Liver (tissue), 9 donors: Measurements from ENCODE around the gene BGN. TPM values are rescaled to one million over a fixed set of nuclear protein-coding genes. Genes with fewer than 3 reads are reported as not detected.

Experiments used
- DNase-seq: peaks from one replicate; pipeline ENCODE4 v3.0.0-alpha.2; 2017; ENCODE audit warnings: low spot score
- H3K27ac ChIP-seq, 2 donors: one replicate each; pipeline ENCODE4 v1.7.0; 2013; ENCODE audit warnings: inconsistent platforms in 2 of 2, low read length in 2 of 2, control low read depth in 1 of 2, low read depth in 1 of 2, mild to moderate bottlenecking in 1 of 2
- H3K27me3 ChIP-seq, 4 donors: one replicate each; pipeline versions ENCODE4 v1.6.1 to v1.7.0; 2013; ENCODE audit warnings: low read length in 3 of 4, inconsistent platforms in 1 of 4, mild to moderate bottlenecking in 1 of 4, moderate library complexity in 1 of 4; ENCODE audit not compliant: control insufficient read depth in 4 of 4, insufficient read depth in 4 of 4
- H3K36me3 ChIP-seq, 4 donors: one replicate each; pipeline versions ENCODE4 v1.6.1 to v1.7.0; 2013; ENCODE audit warnings: low read length in 3 of 4, mild to moderate bottlenecking in 3 of 4, low read depth in 1 of 4, moderate library complexity in 1 of 4; ENCODE audit not compliant: control insufficient read depth in 4 of 4, insufficient read depth in 3 of 4
- H3K4me1 ChIP-seq, 4 donors: one replicate each; pipeline versions ENCODE4 v1.6.1 to v1.7.0; 2013; ENCODE audit warnings: low read length in 3 of 4, mild to moderate bottlenecking in 3 of 4, moderate library complexity in 1 of 4; ENCODE audit not compliant: control insufficient read depth in 4 of 4, insufficient read depth in 4 of 4
- H3K4me3 ChIP-seq, 3 donors: one replicate each; pipeline versions ENCODE4 v1.6.1 to v1.7.0; 2013; ENCODE audit warnings: low read length in 3 of 3, control low read depth in 1 of 3, low read depth in 1 of 3, mild to moderate bottlenecking in 1 of 3
- H3K9ac ChIP-seq, 2 donors: one replicate each; pipeline ENCODE4 v1.7.0; 2013; ENCODE audit warnings: low read length in 2 of 2, mild to moderate bottlenecking in 2 of 2, moderate library complexity in 2 of 2, control low read depth in 1 of 2, low read depth in 1 of 2
- H3K9me3 ChIP-seq, 4 donors: one replicate each; pipeline versions ENCODE4 v1.6.1 to v1.7.0; 2013; ENCODE audit warnings: low read length in 3 of 4; ENCODE audit not compliant: control insufficient read depth in 4 of 4
- FOXA1 ChIP-seq: IDR thresholded peaks from 2 replicates; pipeline ENCODE4 v1.6.1; 2016; ENCODE audit warnings: antibody characterized with exemption
- FOXA2 ChIP-seq: IDR thresholded peaks from 2 replicates; pipeline ENCODE4 v1.6.1; 2016; ENCODE audit warnings: antibody characterized with exemption
- GABPA ChIP-seq, 2 donors: IDR thresholded peaks in 1 of 2; conservative IDR thresholded peaks in 1 of 2; 2 replicates each; pipeline ENCODE4 v1.6.1; 2016; ENCODE audit warnings: antibody characterized with exemption in 2 of 2, mild to moderate bottlenecking in 1 of 2, moderate library complexity in 1 of 2
- HNF4G ChIP-seq: IDR thresholded peaks from 2 replicates; pipeline ENCODE4 v1.6.1; 2016; ENCODE audit warnings: antibody characterized with exemption
- JUND ChIP-seq, 2 donors: IDR thresholded peaks; 2 replicates each; pipeline ENCODE4 v1.6.1; 2016; ENCODE audit warnings: antibody characterized with exemption in 2 of 2
- RAD21 ChIP-seq, 2 donors: IDR thresholded peaks; 2 replicates each; pipeline ENCODE4 v1.6.1; 2016; ENCODE audit warnings: antibody characterized with exemption in 2 of 2, mild to moderate bottlenecking in 2 of 2
- RXRA ChIP-seq, 2 donors: IDR thresholded peaks; 2 replicates each; pipeline ENCODE4 v1.6.1; 2017 to 2018; ENCODE audit warnings: antibody characterized with exemption in 2 of 2, mild to moderate bottlenecking in 1 of 2
- SP1 ChIP-seq: IDR thresholded peaks from 2 replicates; pipeline ENCODE4 v1.6.1; 2018; ENCODE audit warnings: antibody characterized with exemption, mild to moderate bottlenecking
- WGBS: extraction: QIAGEN DNeasy Blood & Tissue Kit; methylation state at CpG from one replicate; pipeline ENCODE4 v1.1.7; 2013; 5-methylcytosine and 5-hydroxymethylcytosine counted together
- polyA plus RNA-seq, 2 donors: library from polyadenylated mRNA; stranded (reverse) in 1 of 2; unstranded in 1 of 2; fragments of 200-250 nt in 1 of 2; fragments of >200 nt in 1 of 2; fragmentation: Nextera tagmentation in 1 of 2; extraction: Ambion mirVana in 1 of 2; gene quantifications; one replicate each; pipeline versions ENCODE4 v1.2.1 to v1.2.3, GENCODE V29; 2013 to 2015
- total RNA-seq, 2 donors: library from RNA; depleted of rRNA; stranded (reverse); fragments of >200 nt; gene quantifications; one replicate each; pipeline ENCODE4 v1.2.3, GENCODE V29; 2014
- TF ChIP-seq, protein P1 (sequence below): fragments of 150-350 bp; IDR thresholded peaks from 2 replicates; pipeline ENCODE4 v1.5.1; 2017; ENCODE audit warnings: improper control_type of control experiment, low read depth, low read length; ENCODE audit not compliant: missing input control
- TF ChIP-seq, protein P2 (sequence below): IDR thresholded peaks from 2 replicates; pipeline ENCODE4 v1.6.1; 2016; ENCODE audit warnings: antibody characterized with exemption, mild to moderate bottlenecking
- TF ChIP-seq, protein P3 (sequence below): IDR thresholded peaks from 2 replicates; pipeline ENCODE4 v1.6.1; 2016; ENCODE audit warnings: antibody characterized with exemption
- TF ChIP-seq, protein P4 (sequence below): IDR thresholded peaks from 2 replicates; pipeline ENCODE4 v1.6.1; 2016; ENCODE audit warnings: antibody characterized with exemption
- TF ChIP-seq, protein P5 (sequence below): IDR thresholded peaks from 2 replicates; pipeline ENCODE4 v1.6.1; 2016; ENCODE audit warnings: antibody characterized with exemption
- donor health status: healthy.
- donor health status: healthy.
- donor health status: healthy.
- donor health status: healthy.
- donor health status: healthy.

BGN gene
- total and polyA plus RNA-seq, 4 donors: 11.7 to 131 (median 44.8) TPM

DNA sequence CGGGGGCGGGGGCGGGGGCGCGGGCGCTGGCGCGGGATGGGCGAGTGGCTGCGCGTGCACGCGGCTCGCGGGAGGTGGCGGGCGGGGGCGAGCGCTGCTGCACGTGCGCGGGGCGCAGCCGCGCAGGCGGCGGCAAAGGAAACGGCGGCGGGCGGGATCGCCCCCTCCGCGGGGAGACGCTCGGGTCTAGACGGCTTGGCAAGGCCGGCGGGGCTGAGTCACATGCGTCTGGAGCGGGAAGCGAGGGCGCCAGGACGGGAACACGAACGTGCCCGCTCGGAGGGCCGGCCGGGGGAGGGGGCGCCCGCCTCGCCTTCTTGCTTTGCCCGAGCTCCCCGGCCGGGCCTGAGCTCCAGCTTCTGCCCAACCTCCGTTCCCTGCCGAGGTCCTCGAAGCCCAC, 20.1 kb upstream of the BGN start:
- H3K4me3 ChIP-seq: peak overlapping the region in 1 of 3 donors; percentile 20
- H3K27me3 ChIP-seq: no peaks in the 10 kb centered on the region
- TF ChIP-seq GABPA (IDR thresholded peaks at IDR 0.05 in 1 of 2, conservative IDR thresholded peaks at IDR 0.05 in 1 of 2): no peak
- no peaks in the 10 kb centered on the region for H3K36me3 ChIP-seq
- 3% methylated on average over 59 of the region's 59 CpGs for WGBS
- peaks cover 0 to 7% (median 5%) of the 10 kb centered on the region in 4 donors for H3K4me1 ChIP-seq
- no peak overlapping the region for H3K9ac ChIP-seq
- no peaks in the 10 kb centered on the region for H3K9me3 ChIP-seq
- no peak for DNase-seq
- H3K27ac ChIP-seq: peak overlapping the region in 1 of 2 donors; percentile 19

DNA sequence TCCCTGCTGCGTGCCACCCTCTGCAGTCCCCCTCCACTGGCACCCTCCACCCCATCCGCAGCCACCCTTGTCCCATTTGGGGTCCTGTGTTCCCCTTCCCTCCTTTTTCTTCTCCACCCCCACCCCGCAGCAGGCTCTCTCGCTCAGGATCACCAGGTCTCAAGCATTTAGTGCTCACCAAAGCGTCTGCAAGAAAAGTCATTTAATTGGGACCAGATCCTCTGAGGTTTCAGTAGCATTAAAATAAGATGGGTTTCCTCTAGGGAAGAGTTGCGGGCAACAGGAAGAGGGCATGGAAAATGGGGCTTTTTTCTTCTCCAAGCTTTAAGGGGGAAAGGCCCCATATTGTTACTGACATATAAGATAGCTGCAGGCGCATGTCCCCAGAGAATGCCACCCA, 19.5 kb upstream of the BGN start:
- H3K27me3 ChIP-seq: no peaks in the 10 kb centered on the region
- no peak overlapping the region for H3K4me3 ChIP-seq
- H3K27ac ChIP-seq: peak overlapping the region; percentile 19 to 46
- DNase-seq: no peak
- H3K9me3 ChIP-seq: no peaks in the 10 kb centered on the region
- H3K9ac ChIP-seq: no peak overlapping the region
- WGBS: 90% methylated on average over 7 of the region's 7 CpGs
- no peaks in the 10 kb centered on the region for H3K36me3 ChIP-seq
- H3K4me1 ChIP-seq: peaks cover 0 to 7% (median 0%) of the 10 kb centered on the region in 4 donors
- no peak for TF ChIP-seq RAD21 (IDR thresholded peaks at IDR 0.05)
- TF ChIP-seq FOXA2: no peak
- TF ChIP-seq SP1: no peak
- no peak for TF ChIP-seq GABPA (IDR thresholded peaks at IDR 0.05 in 1 of 2, conservative IDR thresholded peaks at IDR 0.05 in 1 of 2)
- TF ChIP-seq, protein P1, sequence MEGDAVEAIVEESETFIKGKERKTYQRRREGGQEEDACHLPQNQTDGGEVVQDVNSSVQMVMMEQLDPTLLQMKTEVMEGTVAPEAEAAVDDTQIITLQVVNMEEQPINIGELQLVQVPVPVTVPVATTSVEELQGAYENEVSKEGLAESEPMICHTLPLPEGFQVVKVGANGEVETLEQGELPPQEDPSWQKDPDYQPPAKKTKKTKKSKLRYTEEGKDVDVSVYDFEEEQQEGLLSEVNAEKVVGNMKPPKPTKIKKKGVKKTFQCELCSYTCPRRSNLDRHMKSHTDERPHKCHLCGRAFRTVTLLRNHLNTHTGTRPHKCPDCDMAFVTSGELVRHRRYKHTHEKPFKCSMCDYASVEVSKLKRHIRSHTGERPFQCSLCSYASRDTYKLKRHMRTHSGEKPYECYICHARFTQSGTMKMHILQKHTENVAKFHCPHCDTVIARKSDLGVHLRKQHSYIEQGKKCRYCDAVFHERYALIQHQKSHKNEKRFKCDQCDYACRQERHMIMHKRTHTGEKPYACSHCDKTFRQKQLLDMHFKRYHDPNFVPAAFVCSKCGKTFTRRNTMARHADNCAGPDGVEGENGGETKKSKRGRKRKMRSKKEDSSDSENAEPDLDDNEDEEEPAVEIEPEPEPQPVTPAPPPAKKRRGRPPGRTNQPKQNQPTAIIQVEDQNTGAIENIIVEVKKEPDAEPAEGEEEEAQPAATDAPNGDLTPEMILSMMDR: no peak
- TF ChIP-seq, protein P2, sequence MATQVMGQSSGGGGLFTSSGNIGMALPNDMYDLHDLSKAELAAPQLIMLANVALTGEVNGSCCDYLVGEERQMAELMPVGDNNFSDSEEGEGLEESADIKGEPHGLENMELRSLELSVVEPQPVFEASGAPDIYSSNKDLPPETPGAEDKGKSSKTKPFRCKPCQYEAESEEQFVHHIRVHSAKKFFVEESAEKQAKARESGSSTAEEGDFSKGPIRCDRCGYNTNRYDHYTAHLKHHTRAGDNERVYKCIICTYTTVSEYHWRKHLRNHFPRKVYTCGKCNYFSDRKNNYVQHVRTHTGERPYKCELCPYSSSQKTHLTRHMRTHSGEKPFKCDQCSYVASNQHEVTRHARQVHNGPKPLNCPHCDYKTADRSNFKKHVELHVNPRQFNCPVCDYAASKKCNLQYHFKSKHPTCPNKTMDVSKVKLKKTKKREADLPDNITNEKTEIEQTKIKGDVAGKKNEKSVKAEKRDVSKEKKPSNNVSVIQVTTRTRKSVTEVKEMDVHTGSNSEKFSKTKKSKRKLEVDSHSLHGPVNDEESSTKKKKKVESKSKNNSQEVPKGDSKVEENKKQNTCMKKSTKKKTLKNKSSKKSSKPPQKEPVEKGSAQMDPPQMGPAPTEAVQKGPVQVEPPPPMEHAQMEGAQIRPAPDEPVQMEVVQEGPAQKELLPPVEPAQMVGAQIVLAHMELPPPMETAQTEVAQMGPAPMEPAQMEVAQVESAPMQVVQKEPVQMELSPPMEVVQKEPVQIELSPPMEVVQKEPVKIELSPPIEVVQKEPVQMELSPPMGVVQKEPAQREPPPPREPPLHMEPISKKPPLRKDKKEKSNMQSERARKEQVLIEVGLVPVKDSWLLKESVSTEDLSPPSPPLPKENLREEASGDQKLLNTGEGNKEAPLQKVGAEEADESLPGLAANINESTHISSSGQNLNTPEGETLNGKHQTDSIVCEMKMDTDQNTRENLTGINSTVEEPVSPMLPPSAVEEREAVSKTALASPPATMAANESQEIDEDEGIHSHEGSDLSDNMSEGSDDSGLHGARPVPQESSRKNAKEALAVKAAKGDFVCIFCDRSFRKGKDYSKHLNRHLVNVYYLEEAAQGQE: no peak
- TF ChIP-seq HNF4G: no peak
- TF ChIP-seq, protein P3, sequence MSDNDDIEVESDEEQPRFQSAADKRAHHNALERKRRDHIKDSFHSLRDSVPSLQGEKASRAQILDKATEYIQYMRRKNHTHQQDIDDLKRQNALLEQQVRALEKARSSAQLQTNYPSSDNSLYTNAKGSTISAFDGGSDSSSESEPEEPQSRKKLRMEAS: no peak
- TF ChIP-seq JUND (IDR thresholded peaks at IDR 0.05): no peak
- no peak for TF ChIP-seq FOXA1
- no peak for TF ChIP-seq RXRA (IDR thresholded peaks at IDR 0.05)
- TF ChIP-seq, protein P4, sequence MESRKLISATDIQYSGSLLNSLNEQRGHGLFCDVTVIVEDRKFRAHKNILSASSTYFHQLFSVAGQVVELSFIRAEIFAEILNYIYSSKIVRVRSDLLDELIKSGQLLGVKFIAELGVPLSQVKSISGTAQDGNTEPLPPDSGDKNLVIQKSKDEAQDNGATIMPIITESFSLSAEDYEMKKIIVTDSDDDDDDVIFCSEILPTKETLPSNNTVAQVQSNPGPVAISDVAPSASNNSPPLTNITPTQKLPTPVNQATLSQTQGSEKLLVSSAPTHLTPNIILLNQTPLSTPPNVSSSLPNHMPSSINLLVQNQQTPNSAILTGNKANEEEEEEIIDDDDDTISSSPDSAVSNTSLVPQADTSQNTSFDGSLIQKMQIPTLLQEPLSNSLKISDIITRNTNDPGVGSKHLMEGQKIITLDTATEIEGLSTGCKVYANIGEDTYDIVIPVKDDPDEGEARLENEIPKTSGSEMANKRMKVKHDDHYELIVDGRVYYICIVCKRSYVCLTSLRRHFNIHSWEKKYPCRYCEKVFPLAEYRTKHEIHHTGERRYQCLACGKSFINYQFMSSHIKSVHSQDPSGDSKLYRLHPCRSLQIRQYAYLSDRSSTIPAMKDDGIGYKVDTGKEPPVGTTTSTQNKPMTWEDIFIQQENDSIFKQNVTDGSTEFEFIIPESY: no peak
- TF ChIP-seq, protein P5, sequence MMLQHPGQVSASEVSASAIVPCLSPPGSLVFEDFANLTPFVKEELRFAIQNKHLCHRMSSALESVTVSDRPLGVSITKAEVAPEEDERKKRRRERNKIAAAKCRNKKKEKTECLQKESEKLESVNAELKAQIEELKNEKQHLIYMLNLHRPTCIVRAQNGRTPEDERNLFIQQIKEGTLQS: no peak
